Measurements from ENCODE around the gene DYRK1A.

DNA sequence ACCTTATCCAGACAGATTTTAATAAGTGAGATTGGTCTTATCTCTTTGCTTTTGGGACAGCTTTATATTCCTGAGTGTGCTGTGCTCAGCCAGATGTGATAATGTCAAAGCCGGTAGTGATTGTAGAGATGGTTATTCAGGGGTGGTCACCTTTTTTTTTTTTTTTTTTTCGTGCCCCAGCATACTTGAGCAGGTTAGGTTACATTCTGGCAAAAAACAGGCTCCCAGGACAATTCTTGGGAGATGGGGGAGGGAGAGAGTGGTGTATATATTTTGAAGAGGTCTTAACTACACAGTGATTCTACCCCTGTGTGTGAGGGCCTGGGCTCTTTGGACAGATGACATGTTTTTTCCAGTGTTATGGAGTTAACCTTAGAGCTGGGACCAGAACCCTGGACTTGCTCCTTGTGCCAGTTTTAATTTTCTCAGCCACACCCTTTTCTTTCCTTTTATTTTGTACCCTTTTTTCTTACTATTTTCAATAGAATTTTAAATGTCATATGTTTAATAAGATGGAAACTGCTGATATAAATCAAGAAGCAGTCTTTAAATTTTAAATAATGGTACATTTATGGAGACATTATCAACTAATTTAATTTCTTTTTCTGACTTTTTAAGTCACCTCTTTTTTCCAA is 88.4 kb downstream of the DYRK1A start:
- TF ChIP-seq, protein P1, sequence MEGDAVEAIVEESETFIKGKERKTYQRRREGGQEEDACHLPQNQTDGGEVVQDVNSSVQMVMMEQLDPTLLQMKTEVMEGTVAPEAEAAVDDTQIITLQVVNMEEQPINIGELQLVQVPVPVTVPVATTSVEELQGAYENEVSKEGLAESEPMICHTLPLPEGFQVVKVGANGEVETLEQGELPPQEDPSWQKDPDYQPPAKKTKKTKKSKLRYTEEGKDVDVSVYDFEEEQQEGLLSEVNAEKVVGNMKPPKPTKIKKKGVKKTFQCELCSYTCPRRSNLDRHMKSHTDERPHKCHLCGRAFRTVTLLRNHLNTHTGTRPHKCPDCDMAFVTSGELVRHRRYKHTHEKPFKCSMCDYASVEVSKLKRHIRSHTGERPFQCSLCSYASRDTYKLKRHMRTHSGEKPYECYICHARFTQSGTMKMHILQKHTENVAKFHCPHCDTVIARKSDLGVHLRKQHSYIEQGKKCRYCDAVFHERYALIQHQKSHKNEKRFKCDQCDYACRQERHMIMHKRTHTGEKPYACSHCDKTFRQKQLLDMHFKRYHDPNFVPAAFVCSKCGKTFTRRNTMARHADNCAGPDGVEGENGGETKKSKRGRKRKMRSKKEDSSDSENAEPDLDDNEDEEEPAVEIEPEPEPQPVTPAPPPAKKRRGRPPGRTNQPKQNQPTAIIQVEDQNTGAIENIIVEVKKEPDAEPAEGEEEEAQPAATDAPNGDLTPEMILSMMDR (optimal IDR thresholded peaks at IDR 0.05 in 1 of 3, IDR thresholded peaks at IDR 0.05 in 1 of 3, conservative IDR thresholded peaks at IDR 0.05 in 1 of 3; ENCODE audit: extremely low read depth in 1 of 3, insufficient read depth in 2 of 3, low read length in 3 of 3) = no peak
- no peak for TF ChIP-seq EZH2 (IDR thresholded peaks at IDR 0.05; ENCODE audit: low read length)
